WTC11 (cell line): ENCODE data around the gene PAK1.

Source experiments
- AFF4 ChIP-seq: sonication (generic); formaldehyde crosslinking; IDR thresholded peaks from 2 replicates; pipeline ENCODE4 v1.8.1; 2023; ENCODE audit warnings: mild to moderate bottlenecking, missing genetic modification reagents, borderline replicate concordance
- CTCF ChIP-seq: fragments of 200-600 bp; IDR thresholded peaks from 2 replicates; pipeline ENCODE4 v1.8.0; 2022; ENCODE audit warnings: antibody characterized with exemption
- ETV6 ChIP-seq: sonication (generic); formaldehyde crosslinking; IDR thresholded peaks from 2 replicates; pipeline ENCODE4 v1.8.1; 2022; ENCODE audit warnings: mild to moderate bottlenecking, missing genetic modification reagents
- JUN ChIP-seq: sonication (generic); formaldehyde crosslinking; IDR thresholded peaks from 2 replicates; pipeline ENCODE4 v1.8.0; 2023; ENCODE audit warnings: mild to moderate bottlenecking, missing genetic modification reagents
- MLX ChIP-seq: sonication (generic); formaldehyde crosslinking; IDR thresholded peaks from 2 replicates; pipeline ENCODE4 v1.8.1; 2023; ENCODE audit warnings: mild to moderate bottlenecking, missing genetic modification reagents, moderate library complexity
- TCF7 ChIP-seq: sonication (generic); formaldehyde crosslinking; IDR thresholded peaks from 2 replicates; pipeline ENCODE4 v1.8.0; 2022; ENCODE audit warnings: mild to moderate bottlenecking, low read depth, missing genetic modification reagents, moderate library complexity
- USF2 ChIP-seq: sonication (generic); formaldehyde crosslinking; IDR thresholded peaks from 2 replicates; pipeline ENCODE4 v1.8.1; 2023; ENCODE audit warnings: mild to moderate bottlenecking, missing genetic modification reagents, moderate library complexity

- TF ChIP-seq TCF7 (CRISPR knock-in tag) (no peak), CTCF (no peak), USF2 (CRISPR knock-in tag) (no peak), ETV6 (CRISPR knock-in tag) (no peak), MLX (CRISPR knock-in tag) (no peak), AFF4 (no peak), JUN (no peak)
Observed at GRCh38 chr11:77301510-77301909, 172.4 kb downstream of the PAK1 start, which contains the start of gene GDPD4.
